GM19239 (cell line): ENCODE data around the gene TRMT10C.
"Not testable (repeated sequence)": the region's sequence is repeated elsewhere in the genome, so short reads cannot be mapped to it uniquely, and the experiment has no call there.

Experiments used
- DNase-seq: peaks from one replicate; pipeline ENCODE4 v3.0.0; 2011; ENCODE audit warnings: low spot score; ENCODE audit not compliant: insufficient read length
- FAIRE-seq: peaks from 2 replicates; lab custom pipeline; 2011; peaks lifted over from hg19 to GRCh38; lab: Jason Lieb, UNC

Gene TRMT10C

DNA sequence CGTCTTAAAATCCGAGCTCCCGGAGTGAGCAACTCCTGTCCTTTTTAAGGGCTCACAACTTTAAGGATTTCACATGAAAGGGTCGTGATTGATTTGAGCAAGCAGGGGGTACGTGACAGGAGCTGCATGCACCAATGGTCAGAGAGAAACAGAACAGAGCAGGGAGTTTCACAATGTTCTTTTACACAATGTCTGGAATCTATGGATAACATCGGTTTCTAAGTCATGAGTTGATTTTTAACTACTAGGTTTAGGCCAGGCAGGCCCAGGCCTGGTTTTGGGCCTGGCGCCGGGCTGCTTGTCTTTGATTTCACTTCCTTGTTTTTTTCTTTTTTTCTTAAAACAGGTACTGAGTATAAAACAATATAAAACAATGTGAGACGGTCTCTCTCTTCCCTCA lies 51.3 kb downstream of the TRMT10C start:
- FAIRE-seq, DNase-seq: not testable (repeated sequence)

- DNase-seq, result no peak
- FAIRE-seq, result no peak
Observed at GRCh38 chr3:101615525-101615924, 53.9 kb downstream of the TRMT10C start.
